ENCODE results near the gene ENC1. TPM values are rescaled to one million over a fixed set of nuclear protein-coding genes. Genes with fewer than 3 reads are reported as not detected.

ENC1 gene
- total and polyA plus RNA-seq, 8 donors, result 21.3 to 63.1 (median 27.3) TPM

DNA sequence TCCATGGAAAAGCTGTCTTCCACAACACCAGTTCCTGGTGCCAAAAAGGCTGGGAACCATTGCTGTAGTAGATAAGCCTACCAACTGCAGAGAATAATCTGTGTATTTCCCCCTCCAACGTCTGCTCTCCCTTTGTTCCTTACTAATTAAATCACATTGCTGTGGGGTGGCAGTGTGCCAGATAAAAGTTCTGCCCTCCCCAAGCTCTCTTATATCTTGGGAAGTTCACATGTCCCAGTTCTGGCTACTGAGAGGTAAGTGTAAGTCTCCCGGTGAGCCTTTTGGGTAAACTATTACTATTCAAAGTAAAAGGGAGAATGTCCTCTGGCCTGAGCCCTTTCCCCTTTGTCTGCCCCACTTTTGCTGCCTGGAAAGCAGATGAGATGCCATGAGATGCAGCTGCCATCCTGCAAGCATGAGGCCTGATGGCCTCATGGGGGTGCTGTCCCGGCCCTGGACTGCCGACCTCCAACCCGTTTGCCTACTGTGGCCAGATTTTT lies 14.7 kb downstream of the ENC1 start:
- FAIRE-seq (no peak), DNase-seq (peak in 1 of 6 donors; percentile 25), ATAC-seq (peak in 3 of 4 donors; percentile 38 to 60 (median 58))
- intact Hi-C loops (cut with DNase I), result no loop called here
- Histone ChIP-seq H3K9me3 (no peaks in the 10 kb centered on the region), H3K36me3 (peaks cover 0 to 4% (median 0%) of the 10 kb centered on the region in 3 donors), H3K4me1 (no peaks in the 10 kb centered on the region), H3K4me3 (no peak overlapping the region), H3K27ac (peak overlapping the region in 1 of 4 donors; percentile 5), H3K27me3 (no peaks in the 10 kb centered on the region)
- TF ChIP-seq, protein P1, sequence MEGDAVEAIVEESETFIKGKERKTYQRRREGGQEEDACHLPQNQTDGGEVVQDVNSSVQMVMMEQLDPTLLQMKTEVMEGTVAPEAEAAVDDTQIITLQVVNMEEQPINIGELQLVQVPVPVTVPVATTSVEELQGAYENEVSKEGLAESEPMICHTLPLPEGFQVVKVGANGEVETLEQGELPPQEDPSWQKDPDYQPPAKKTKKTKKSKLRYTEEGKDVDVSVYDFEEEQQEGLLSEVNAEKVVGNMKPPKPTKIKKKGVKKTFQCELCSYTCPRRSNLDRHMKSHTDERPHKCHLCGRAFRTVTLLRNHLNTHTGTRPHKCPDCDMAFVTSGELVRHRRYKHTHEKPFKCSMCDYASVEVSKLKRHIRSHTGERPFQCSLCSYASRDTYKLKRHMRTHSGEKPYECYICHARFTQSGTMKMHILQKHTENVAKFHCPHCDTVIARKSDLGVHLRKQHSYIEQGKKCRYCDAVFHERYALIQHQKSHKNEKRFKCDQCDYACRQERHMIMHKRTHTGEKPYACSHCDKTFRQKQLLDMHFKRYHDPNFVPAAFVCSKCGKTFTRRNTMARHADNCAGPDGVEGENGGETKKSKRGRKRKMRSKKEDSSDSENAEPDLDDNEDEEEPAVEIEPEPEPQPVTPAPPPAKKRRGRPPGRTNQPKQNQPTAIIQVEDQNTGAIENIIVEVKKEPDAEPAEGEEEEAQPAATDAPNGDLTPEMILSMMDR (IDR thresholded peaks at IDR 0.05), result no peak
- 52% methylated on average over 5 of the region's 5 CpGs for WGBS, 2 donors

DNA sequence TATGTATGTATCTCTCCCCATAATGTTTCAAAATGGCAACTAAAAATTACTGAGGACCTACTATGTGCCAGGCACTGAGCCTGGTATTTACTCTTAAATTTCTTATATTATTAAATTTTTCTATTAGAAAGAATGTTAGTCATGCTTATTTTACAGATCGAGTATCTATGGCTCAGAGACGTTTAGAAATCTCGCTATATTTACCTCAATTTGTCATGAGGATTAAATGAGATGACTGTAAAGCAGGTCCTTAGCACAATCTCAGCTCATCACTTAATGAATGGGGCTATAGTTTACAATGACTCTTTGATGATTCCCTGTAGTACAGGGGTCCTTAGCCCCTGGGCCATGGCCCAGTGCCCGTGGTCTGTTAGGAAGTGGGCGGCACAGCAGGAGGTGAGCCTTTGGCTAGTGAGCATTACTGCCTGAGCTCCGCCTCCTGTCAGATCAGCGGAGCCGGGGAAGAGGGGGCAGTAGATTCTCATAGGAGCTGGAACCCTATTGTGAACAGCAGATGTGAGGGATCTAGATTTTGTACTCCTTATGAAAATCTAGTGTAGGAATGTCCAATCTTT lies 15.5 kb downstream of the ENC1 start:
- intact Hi-C loops (cut with DNase I), result no loop called here
- WGBS, 2 donors, result 91 to 92% methylated on average over 8 of the region's 8 CpGs
- TF ChIP-seq, protein P1 (IDR thresholded peaks at IDR 0.05), result no peak
- Histone ChIP-seq H3K4me3 (no peak overlapping the region), H3K9me3 (no peaks in the 10 kb centered on the region), H3K27me3 (no peaks in the 10 kb centered on the region), H3K27ac (no peak overlapping the region), H3K36me3 (peaks cover 0 to 4% (median 0%) of the 10 kb centered on the region in 3 donors), H3K4me1 (no peaks in the 10 kb centered on the region)
- ATAC-seq (peak in 1 of 4 donors; percentile 8), DNase-seq (no peak), FAIRE-seq (no peak)

DNA sequence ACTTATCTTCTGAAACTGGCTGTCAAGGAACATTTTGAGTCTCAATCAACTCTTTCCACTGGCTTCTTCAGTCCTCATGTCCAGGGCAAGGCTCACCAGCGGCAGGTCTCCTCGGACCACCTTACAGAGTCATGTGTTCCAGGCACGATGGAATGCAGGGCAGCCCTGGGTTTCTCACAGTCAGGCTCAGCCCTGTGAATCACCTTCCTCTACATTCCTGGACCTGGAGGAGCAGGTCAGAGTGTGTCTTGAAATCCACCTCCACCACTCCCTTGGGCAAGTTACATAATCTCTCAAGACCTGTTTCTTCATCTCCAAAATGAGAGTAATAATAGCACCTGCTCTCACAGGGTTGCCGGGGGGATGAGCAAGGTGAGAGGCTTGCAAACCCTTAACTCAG lies 16.0 kb downstream of the ENC1 start:
- H3K9me3 ChIP-seq, result no peaks in the 10 kb centered on the region
- H3K27ac ChIP-seq, result no peak overlapping the region
- ATAC-seq (no peak), DNase-seq (no peak), FAIRE-seq (no peak)
- H3K27me3 ChIP-seq, result no peaks in the 10 kb centered on the region
- peaks cover 0 to 4% (median 0%) of the 10 kb centered on the region in 3 donors for H3K36me3 ChIP-seq
- TF ChIP-seq, protein P1 (IDR thresholded peaks at IDR 0.05), result no peak
- WGBS, 2 donors, result 95 to 99% methylated on average over 4 of the region's 4 CpGs
- no peak overlapping the region for H3K4me3 ChIP-seq
- H3K4me1 ChIP-seq, result no peaks in the 10 kb centered on the region
- intact Hi-C loops (cut with DNase I), result no loop called here

DNA sequence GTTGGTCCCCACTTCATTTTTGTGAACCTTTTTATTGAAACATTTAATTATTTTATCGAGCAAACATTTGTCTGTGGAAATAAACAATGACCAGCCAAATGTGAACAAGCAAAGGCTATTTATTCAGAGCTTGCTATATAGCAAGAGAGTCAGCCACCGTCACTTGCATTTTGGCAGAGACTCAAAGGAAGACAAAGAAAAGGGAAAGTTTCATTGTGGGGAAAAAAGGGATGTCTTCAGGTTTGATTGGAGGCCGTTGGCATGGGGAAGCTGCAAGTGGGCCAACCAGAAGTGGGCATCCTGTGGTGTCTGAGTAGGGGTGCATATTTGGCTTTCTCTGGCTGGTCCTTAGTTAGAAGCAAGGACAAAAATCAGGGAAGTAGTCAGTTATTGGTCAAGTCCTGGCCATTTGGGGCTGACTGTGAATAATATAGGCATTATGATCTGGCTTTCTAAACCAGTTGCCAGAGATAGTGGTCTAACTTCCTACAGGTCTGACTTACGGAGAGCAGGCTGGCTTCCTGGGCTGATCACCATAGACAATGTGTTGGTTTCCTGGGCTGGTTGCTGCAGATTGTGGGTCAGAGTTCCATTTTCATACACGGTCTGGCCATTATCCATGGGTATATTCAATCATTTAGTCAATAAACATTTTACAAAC lies 16.6 kb downstream of the ENC1 start:
- FAIRE-seq (no peak), DNase-seq (no peak), ATAC-seq (no peak)
- H3K36me3 ChIP-seq, result no peaks in the 10 kb centered on the region
- no peak overlapping the region for H3K27ac ChIP-seq
- no peaks in the 10 kb centered on the region for H3K9me3 ChIP-seq
- intact Hi-C loops (cut with DNase I), result no loop called here
- TF ChIP-seq, protein P1 (IDR thresholded peaks at IDR 0.05), result no peak
- H3K27me3 ChIP-seq, result no peaks in the 10 kb centered on the region
- WGBS, 2 donors, result 83 to 85% methylated on average over 5 of the region's 5 CpGs
- H3K4me3 ChIP-seq, result no peak overlapping the region
- no peaks in the 10 kb centered on the region for H3K4me1 ChIP-seq

All from pancreas (tissue), 10 donors.